ENCODE data around the gene LTBP2.

LTBP2 gene

GRCh38 chr14:74492776-74493342 lies 119.2 kb downstream of the LTBP2 start, which contains the start of gene NPC2:
Gene NPC2 (minus strand): TSS chr14:74493305. CDS start chr14:74493274, 31 bp downstream.
- in situ Hi-C loops (cut with MboI; ENCODE audit: low sequenced_read_pairs): no loop called here

GRCh38 chr14:74491956-74492775 lies 119.9 kb downstream of the LTBP2 start:
- in situ Hi-C loops (cut with MboI; ENCODE audit: low sequenced_read_pairs): no loop called here

- in situ Hi-C loops (cut with MboI; ENCODE audit: low sequenced_read_pairs): no loop called here
Measured at GRCh38 chr14:74490486-74490885, 121.6 kb downstream of the LTBP2 start.

DNA sequence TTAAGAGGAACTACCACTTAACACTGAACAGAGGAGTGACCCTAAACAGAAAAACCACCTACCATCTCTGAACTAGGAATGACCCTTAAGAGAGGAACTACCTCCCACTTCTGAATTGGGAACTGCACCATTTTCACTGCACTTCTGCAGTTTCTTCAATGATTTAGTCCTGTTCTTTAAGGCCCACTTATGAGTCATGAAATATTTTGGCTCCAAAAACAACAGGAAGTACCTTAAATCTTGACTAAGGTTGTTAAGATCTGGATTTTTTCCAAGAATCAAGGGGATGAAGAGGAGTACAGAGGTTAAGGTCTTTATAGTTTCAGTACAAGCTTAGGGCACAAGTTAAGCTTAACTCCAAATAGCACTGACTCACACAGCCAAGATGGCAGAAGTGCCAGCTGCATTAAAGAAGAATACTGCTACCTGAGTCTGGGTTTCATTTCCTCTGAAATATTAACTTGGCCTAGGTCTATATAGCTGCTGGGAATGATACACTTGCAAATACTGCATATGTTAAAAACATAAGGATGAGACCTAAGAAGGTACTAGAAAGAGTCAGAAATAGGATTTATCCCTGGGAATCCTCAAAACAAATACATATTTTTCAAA lies 123.1 kb downstream of the LTBP2 start:
- in situ Hi-C loops (cut with MboI; ENCODE audit: low sequenced_read_pairs): no loop called here

DNA sequence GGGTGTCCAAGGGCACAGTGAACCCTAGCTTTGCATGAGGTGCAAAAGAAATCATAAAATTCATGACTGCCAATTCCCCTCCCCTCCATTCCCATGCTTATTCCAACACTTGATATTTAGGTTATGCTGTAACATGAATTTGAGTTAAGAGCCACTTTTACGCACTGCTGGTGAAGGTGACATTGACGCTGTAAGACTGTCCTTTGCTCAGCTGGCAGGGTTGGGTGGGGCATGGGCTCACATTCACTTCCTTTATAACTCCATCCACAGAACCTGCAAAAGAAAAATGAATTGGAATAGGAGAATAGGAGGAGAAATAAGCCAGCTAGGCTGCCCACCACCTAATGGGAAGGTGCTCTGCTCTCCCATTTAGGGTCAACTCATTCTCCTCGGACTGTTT lies 125.9 kb downstream of the LTBP2 start:
- in situ Hi-C loops (cut with MboI; ENCODE audit: low sequenced_read_pairs): no loop called here

- in situ Hi-C loops (cut with MboI; ENCODE audit: low sequenced_read_pairs): no loop called here
Measured at GRCh38 chr14:74483321-74483720, 128.7 kb downstream of the LTBP2 start.

- in situ Hi-C loops (cut with MboI; ENCODE audit: low sequenced_read_pairs): no loop called here
Measured at GRCh38 chr14:74482571-74482970, 129.5 kb downstream of the LTBP2 start.

DNA sequence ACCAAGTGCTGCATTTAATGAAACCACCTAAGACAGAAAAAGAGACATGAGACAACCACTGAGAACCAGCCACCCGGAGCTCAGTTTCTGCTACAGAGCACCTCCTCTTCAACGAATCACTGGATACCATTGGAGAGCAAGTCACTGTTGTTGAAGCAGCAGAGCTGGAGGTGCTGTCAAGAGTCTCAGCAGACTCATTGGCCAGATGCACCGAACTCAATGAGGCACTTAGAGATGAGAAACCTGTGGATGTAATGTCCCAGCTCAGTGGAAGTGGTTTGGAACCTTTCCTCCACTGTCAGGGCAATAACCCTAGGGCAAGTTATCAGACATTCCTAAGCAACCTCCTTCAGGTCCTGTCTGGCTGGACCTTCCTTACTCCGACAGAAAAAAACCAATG lies 132.0 kb downstream of the LTBP2 start:
- in situ Hi-C loops (cut with MboI; ENCODE audit: low sequenced_read_pairs): no loop called here

DNA sequence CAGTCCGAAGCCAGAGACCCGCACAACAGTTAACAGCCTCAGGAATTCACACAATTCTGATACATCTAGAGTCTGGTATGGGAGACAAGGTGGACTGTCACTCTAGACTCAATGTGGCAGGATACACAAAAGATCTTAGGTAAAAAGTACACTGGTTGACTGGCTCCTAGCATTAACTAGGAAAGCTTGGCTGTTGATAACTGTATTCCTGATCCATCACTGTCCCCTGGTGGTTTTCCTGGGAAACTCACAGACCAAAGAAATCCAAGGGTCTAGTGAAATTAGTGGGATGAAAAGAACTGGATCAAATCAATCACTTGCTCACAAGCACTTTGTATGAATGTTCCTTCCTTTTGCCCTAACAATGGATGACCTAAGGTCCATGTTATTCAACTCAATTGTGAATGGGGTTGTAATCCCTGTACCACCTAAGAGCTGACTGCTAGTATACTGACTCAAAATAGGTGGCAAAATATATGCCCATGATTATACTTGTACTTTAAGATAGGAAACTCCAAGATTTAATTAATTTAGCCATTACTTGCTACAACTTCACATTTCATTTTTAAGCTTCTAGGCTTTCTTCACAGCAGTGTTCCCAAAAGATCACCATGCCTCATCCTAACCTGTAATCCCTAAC lies 132.9 kb downstream of the LTBP2 start:
- in situ Hi-C loops (cut with MboI; ENCODE audit: low sequenced_read_pairs): no loop called here

- in situ Hi-C loops (cut with MboI; ENCODE audit: low sequenced_read_pairs): no loop called here
Measured at GRCh38 chr14:74476607-74477006, 135.4 kb downstream of the LTBP2 start.

DNA sequence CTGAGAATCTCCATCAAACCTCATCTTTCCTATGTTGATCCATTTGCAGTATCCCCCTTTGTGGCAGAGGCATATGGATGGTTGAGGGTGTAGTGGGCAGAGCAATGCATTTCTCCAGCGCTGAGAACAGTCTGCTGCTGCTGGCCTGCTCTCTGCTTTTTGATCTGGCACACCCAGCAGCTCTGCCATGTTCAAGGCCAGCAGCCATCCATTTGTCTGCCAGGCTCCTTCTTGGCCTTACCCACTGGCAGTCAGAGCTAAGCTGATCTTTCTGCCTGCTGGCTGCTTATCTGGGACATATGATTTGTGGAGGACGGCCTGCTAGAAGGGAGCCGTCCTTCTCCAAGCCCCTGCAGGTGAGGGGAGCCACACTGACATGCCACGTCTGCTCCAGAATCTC lies 135.9 kb downstream of the LTBP2 start:
- in situ Hi-C loops (cut with MboI; ENCODE audit: low sequenced_read_pairs): no loop called here

GRCh38 chr14:74475678-74476077 lies 136.4 kb downstream of the LTBP2 start:
- in situ Hi-C loops (cut with MboI; ENCODE audit: low sequenced_read_pairs): no loop called here

- in situ Hi-C loops (cut with MboI; ENCODE audit: low sequenced_read_pairs): no loop called here
Measured at GRCh38 chr14:74474376-74474775, 137.7 kb downstream of the LTBP2 start.

DNA sequence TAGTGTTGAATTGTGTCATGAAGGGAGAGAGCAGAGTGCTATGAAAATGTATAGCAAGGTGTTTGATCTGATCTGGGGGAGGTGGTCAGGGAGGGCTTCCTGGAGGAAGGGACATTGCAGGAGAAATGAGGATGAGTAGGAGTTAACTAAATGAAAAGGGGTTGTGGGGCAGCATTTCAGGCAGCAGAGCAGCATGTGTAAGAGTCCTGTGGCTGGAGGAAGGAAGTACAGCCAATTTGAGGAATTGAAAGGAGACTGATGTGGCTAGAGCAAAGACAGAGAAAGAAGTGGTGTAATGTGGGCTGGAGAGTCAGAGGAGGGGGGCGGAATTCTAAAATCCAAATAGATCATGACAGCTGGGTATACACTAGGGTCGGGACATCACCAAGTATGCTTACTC lies 139.4 kb downstream of the LTBP2 start:
- in situ Hi-C loops (cut with MboI; ENCODE audit: low sequenced_read_pairs): no loop called here

DNA sequence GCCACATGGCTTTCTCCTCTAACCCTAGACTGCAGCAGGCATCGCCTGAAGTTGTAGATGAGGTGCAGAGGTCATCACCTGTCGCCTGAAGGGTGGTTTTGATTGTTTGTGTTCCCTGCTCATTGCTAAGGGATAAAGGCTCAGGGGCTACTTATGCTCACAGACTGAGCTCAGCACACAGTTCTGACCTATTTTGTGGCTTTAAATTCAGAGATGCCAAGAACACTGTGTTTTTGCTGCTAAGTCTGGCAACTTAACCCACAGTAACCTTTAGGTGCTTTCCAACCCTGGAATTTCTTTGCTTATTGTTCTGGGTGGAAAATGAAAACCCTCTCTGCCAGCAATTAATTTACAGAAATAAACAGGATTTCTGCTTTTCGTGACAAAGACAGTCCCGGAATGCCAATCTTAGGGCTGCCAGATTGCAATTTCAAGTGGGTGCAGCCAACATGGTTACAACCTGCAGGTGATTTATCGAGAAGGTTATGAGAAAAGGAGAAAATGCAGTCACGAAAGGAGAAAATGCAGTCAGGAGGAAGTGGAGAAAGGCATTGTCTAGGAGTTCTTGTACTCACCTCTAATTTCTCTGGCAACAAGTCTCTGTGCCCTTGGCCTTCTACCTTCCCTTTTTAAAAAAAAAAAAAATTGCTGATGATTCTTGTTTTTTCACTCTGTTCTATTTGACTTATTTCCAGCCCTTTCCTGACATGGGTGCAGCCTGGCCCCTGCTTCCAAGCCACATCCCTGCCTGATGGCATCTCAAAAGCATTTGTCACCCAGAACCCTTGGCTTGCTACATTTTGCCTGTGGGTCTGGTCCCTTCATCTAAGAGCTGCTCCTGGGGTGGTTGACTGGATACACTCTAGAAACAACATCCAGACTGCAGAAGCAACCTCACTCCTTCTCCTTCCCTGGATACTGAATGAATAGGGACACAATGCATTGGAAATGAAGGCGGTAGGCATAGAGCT lies 142.2 kb downstream of the LTBP2 start:
- in situ Hi-C loops (cut with MboI; ENCODE audit: low sequenced_read_pairs): no loop called here

DNA sequence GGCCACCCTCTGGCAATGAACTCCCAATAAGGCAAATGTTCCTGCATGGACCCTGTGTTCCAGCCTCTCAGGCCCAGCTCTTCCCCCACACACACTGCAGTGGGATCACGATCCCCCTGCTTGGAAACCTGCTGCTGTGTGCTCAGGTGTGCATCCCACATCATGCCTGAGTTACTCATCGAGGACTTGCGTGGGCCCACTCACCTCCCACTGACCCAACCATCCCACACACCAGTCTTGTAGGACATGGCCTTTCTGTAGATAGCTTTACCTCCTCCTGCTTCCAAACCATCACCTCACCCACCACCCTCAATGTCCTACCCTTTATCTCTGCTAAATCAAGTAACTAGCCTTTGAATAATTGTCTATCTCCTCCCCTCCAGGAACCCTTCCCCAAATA lies 143.5 kb downstream of the LTBP2 start:
- in situ Hi-C loops (cut with MboI; ENCODE audit: low sequenced_read_pairs): no loop called here

DNA sequence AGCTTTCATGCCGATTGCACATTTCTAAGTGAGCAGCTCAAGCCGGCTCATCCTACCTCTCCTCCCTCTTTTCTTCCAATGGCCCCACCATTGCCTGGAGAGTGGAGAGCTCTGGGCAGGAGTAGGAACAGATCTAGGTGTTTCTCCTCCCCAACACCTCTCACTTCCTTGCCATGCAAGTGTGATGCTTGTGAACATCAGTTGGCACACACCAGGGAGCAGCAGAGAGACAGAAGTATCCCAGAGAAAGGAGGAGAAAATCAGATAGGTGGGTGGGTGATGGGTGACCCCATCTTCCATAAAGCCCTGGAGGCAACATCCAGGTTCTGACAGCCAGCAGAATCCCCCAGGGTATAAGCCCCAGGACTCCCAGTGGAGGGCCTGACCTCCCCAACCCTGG lies 146.7 kb downstream of the LTBP2 start:
- in situ Hi-C loops (cut with MboI; ENCODE audit: low sequenced_read_pairs): no loop called here

- in situ Hi-C loops (cut with MboI; ENCODE audit: low sequenced_read_pairs): no loop called here
Measured at GRCh38 chr14:74464785-74465184, 147.3 kb downstream of the LTBP2 start.

- in situ Hi-C loops (cut with MboI; ENCODE audit: low sequenced_read_pairs): no loop called here
Measured at GRCh38 chr14:74463697-74464096, 148.3 kb downstream of the LTBP2 start.

GRCh38 chr14:74462993-74463392 lies 149.0 kb downstream of the LTBP2 start:
- in situ Hi-C loops (cut with MboI; ENCODE audit: low sequenced_read_pairs): no loop called here

- in situ Hi-C loops (cut with MboI; ENCODE audit: low sequenced_read_pairs): no loop called here
Measured at GRCh38 chr14:74459976-74460375, 152.1 kb downstream of the LTBP2 start.
